Measurements from ENCODE around the gene CTXND2. TPM values are rescaled to one million over a fixed set of nuclear protein-coding genes. Genes with fewer than 3 reads are reported as not detected.
"Not testable (repeated sequence)": the region's sequence is repeated elsewhere in the genome, so short reads cannot be mapped to it uniquely, and the experiment has no call there.

The CTXND2 gene
- polyA plus RNA-seq, 2 donors, result not detected

DNA sequence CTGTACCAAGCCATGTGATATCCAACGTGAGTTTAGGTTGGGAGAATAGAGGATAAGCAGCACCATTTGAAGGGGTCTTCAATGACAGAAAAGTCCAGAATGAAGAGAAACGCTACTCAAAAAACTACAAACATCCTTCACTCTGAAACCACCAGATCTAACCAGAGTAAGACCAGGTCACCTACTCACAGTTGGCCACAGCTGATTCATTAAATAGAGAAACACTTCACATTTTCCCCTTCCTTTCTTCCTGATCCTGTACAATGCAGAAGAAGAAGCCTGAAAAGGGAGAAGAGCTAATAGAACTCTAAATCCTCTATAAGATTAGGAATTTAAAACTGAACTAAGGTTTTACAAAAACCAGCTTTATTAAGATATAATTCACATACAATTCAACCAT lies 19.9 kb downstream of the CTXND2 start:
- no peaks in the 10 kb centered on the region for H3K27me3 ChIP-seq (ENCODE audit: control insufficient read depth in 1 of 2, insufficient read depth in 2 of 2, low read length in 2 of 2)
- H3K9me3 ChIP-seq (ENCODE audit: control insufficient read depth in 2 of 2, insufficient read depth in 1 of 2, low read depth in 1 of 2, low read length in 1 of 2), result no peaks in the 10 kb centered on the region
- H3K4me3 ChIP-seq (ENCODE audit: low read depth in 1 of 2, low read length in 2 of 2), result no peak overlapping the region
- no peaks in the 10 kb centered on the region for H3K4me1 ChIP-seq (ENCODE audit: control insufficient read depth in 2 of 2, insufficient read depth in 2 of 2, low read length in 1 of 2)
- no peaks in the 10 kb centered on the region for H3K36me3 ChIP-seq (ENCODE audit: control insufficient read depth in 2 of 2, insufficient read depth in 2 of 2, low read length in 1 of 2)
- no peak overlapping the region for H3K27ac ChIP-seq (ENCODE audit: low read depth in 2 of 2, low read length in 1 of 2)
- WGBS, 2 donors, result 65 to 70% methylated on average over 2 of the region's 2 CpGs

DNA sequence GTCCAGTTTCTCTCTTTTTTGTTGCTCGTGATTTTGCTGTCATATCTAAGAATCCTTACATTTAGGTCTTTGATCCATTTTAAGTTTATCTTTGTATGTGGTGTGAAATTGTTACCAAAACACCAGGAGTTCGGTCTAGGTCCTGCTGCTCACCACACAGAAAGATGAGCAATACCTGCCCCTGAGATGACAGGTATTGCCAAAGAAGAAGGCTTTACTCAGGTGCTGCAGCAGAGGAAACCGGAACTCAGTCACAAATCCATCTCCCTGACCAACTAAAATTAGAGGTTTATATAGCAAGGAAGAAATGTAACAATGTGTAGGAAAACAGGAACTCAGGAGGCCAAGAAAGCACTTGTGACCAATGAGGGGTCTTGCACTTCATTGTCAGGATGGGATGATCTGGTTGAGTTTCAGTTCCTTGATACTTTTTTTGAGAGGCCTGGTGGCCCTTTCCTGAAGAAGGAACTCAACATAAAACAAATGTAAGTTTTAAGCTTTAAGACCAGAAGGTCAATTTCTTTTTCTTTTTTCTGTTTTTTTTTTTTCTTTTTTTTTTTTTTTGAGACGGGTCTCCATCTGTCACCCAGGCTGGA lies 22.7 kb downstream of the CTXND2 start:
- Histone ChIP-seq H3K27ac (ENCODE audit: low read depth in 2 of 2, low read length in 1 of 2) (no peak overlapping the region), H3K36me3 (ENCODE audit: control insufficient read depth in 2 of 2, insufficient read depth in 2 of 2, low read length in 1 of 2) (no peaks in the 10 kb centered on the region), H3K27me3 (ENCODE audit: control insufficient read depth in 1 of 2, insufficient read depth in 2 of 2, low read length in 2 of 2) (no peaks in the 10 kb centered on the region), H3K4me3 (ENCODE audit: low read depth in 1 of 2, low read length in 2 of 2) (no peak overlapping the region), H3K4me1 (ENCODE audit: control insufficient read depth in 2 of 2, insufficient read depth in 2 of 2, low read length in 1 of 2) (no peaks in the 10 kb centered on the region), H3K9me3 (ENCODE audit: control insufficient read depth in 2 of 2, insufficient read depth in 1 of 2, low read depth in 1 of 2, low read length in 1 of 2) (no peaks in the 10 kb centered on the region)
- 91 to 93% methylated on average over 3 to 4 of the region's 4 CpGs for WGBS, 2 donors

DNA sequence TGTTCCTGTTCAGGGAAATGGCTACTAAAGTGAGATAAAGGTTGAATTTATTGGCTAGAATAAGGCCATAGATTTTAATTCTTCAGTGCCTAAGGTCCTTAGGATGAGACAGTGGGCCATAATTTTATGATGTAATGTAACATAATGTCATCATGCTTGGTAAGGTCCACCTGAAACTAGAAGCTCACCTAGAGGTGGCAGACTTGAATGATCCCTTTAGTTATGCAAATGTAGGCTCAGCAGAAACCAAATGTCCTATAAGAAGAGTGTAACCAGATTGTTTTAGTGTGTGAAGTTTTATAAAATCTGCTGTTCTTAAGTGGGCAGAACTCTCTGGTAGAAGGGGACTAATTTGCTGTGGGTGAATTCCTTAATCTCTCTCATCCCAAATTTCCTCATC lies 25.7 kb downstream of the CTXND2 start:
- Histone ChIP-seq H3K36me3 (ENCODE audit: control insufficient read depth in 2 of 2, insufficient read depth in 2 of 2, low read length in 1 of 2) (no peaks in the 10 kb centered on the region), H3K27ac (ENCODE audit: low read depth in 2 of 2, low read length in 1 of 2) (no peak overlapping the region), H3K4me1 (ENCODE audit: control insufficient read depth in 2 of 2, insufficient read depth in 2 of 2, low read length in 1 of 2) (no peaks in the 10 kb centered on the region), H3K27me3 (ENCODE audit: control insufficient read depth in 1 of 2, insufficient read depth in 2 of 2, low read length in 2 of 2) (no peaks in the 10 kb centered on the region), H3K4me3 (ENCODE audit: low read depth in 1 of 2, low read length in 2 of 2) (no peak overlapping the region), H3K9me3 (ENCODE audit: control insufficient read depth in 2 of 2, insufficient read depth in 1 of 2, low read depth in 1 of 2, low read length in 1 of 2) (no peaks in the 10 kb centered on the region)

DNA sequence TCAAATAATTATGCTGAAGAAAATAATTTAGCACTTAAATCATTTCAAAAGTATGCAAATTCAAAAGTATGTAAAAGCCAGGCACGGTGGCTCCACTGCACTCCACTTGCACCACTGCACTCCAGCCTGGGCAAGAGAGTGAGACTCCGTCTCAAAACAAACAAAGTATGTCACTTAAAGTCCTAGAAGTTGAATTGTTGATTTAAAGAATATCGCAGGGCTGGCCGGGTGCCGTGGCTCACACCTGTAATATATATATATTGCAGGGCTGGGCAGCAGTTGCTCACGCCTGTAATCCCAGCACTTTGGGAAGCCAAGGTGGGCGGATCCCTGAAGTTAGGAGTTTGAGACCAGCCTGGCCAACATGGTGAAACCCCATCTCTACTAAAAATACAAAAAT lies 30.5 kb downstream of the CTXND2 start:
- H3K9me3 ChIP-seq (ENCODE audit: control insufficient read depth in 2 of 2, insufficient read depth in 1 of 2, low read depth in 1 of 2, low read length in 1 of 2), result no peaks in the 10 kb centered on the region
- no peak overlapping the region for H3K27ac ChIP-seq (ENCODE audit: low read depth in 2 of 2, low read length in 1 of 2)
- H3K4me1 ChIP-seq (ENCODE audit: control insufficient read depth in 2 of 2, insufficient read depth in 2 of 2, low read length in 1 of 2), result no peaks in the 10 kb centered on the region
- no peak overlapping the region for H3K4me3 ChIP-seq (ENCODE audit: low read depth in 1 of 2, low read length in 2 of 2)
- H3K36me3 ChIP-seq (ENCODE audit: control insufficient read depth in 2 of 2, insufficient read depth in 2 of 2, low read length in 1 of 2), result no peaks in the 10 kb centered on the region
- H3K27me3 ChIP-seq (ENCODE audit: control insufficient read depth in 1 of 2, insufficient read depth in 2 of 2, low read length in 2 of 2), result no peaks in the 10 kb centered on the region
- WGBS, 2 donors, result 66 to 72% methylated on average over 7 of the region's 7 CpGs

DNA sequence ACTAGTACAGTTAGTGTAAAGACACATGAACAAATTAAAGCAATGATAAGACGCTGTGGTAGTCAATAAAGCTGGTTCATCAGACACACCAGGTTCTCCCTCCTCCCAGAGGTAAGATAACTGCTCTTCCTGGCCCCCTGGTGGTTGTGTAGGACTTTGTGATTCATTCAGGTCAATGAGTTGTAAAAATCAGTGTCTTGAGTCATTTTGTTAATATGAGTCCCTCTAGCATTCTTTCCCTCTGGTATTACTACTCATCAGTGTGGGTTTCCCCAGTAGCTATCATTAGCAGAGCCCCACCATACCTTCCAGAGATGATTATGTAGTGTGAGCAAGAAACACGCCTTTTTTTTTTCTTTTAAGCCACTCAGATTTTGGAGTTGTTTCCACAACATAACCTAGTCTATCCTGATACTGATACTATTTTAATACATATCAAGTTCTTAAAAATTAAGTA lies 35.6 kb downstream of the CTXND2 start:
- WGBS, 2 donors, result 31 to 38% methylated on average over 2 of the region's 2 CpGs
- Histone ChIP-seq H3K36me3 (ENCODE audit: control insufficient read depth in 2 of 2, insufficient read depth in 2 of 2, low read length in 1 of 2) (no peaks in the 10 kb centered on the region), H3K4me1 (ENCODE audit: control insufficient read depth in 2 of 2, insufficient read depth in 2 of 2, low read length in 1 of 2) (peaks cover 0 to 3% of the 10 kb centered on the region in 2 donors), H3K4me3 (ENCODE audit: low read depth in 1 of 2, low read length in 2 of 2) (no peak overlapping the region), H3K27ac (ENCODE audit: low read depth in 2 of 2, low read length in 1 of 2) (no peak overlapping the region), H3K27me3 (ENCODE audit: control insufficient read depth in 1 of 2, insufficient read depth in 2 of 2, low read length in 2 of 2) (no peaks in the 10 kb centered on the region), H3K9me3 (ENCODE audit: control insufficient read depth in 2 of 2, insufficient read depth in 1 of 2, low read depth in 1 of 2, low read length in 1 of 2) (no peaks in the 10 kb centered on the region)

DNA sequence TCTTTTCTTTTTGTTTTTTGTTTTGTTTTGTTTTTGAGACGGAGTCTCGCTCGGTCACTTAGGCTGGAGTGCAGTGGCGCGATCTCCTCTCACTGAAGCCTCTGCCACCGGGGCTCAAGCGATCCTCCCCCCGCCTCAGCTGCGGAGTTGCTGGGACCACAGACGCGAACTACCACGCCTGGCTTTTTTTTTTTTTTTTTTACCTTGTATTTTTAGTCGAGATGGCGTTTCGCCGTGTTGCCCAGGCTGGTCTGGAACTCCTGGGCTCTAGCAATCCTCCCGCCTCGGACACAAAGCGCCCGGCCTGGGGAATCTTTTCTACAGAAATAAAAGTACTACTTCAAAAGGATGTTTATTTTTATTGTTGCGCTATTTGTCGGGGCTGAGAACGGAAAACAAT lies 38.1 kb downstream of the CTXND2 start:
- WGBS, 2 donors, result 55 to 79% methylated on average over 23 of the region's 23 CpGs
- peaks cover 0 to 3% of the 10 kb centered on the region in 2 donors for H3K4me1 ChIP-seq (ENCODE audit: control insufficient read depth in 2 of 2, insufficient read depth in 2 of 2, low read length in 1 of 2)
- no peaks in the 10 kb centered on the region for H3K27me3 ChIP-seq (ENCODE audit: control insufficient read depth in 1 of 2, insufficient read depth in 2 of 2, low read length in 2 of 2)
- H3K27ac ChIP-seq (ENCODE audit: low read depth in 2 of 2, low read length in 1 of 2), result no peak overlapping the region
- H3K36me3 ChIP-seq (ENCODE audit: control insufficient read depth in 2 of 2, insufficient read depth in 2 of 2, low read length in 1 of 2), result no peaks in the 10 kb centered on the region
- H3K4me3 ChIP-seq (ENCODE audit: low read depth in 1 of 2, low read length in 2 of 2), result peak overlapping the region in 1 of 2 donors; percentile 99
- H3K9me3 ChIP-seq (ENCODE audit: control insufficient read depth in 2 of 2, insufficient read depth in 1 of 2, low read depth in 1 of 2, low read length in 1 of 2), result no peaks in the 10 kb centered on the region

DNA sequence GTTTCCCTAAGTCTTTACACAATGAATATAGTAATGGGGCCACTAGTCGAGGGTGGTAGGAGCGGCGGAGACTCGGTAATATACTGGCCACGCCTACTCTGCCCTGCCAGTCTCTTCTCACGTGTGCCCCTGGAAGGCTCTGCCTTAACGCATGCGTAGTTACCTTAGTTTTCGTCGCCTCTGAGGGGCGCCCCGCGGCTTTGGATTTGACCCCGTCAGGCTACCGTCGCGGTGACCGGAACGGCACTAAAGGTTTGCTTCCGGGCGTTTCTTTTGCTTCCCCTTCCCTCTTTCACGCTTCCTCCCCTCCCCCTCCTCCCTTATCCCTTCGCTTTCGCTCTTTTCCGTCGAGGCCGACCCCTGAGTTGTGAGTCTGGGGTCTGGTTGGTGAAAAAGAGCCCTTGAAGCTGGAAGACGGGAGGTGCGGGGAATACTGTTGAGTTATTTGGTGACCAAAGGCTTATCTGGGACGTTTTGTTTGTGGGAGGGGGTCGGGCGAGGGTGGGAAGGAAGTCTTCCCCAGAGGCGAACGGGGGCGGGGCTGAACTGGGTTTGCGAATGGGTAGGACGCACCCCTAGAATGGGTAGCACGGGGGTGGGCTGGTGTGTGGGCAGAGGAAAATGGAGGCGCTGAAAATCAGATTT lies 39.3 kb downstream of the CTXND2 start, which contains the start of gene SETDB1:
Gene SETDB1 (plus strand): TSS at position 267 of the 645 bp plus-strand sequence. CDS start 1,352 bp downstream, outside the sequence.
- Histone ChIP-seq H3K27me3 (ENCODE audit: control insufficient read depth in 1 of 2, insufficient read depth in 2 of 2, low read length in 2 of 2) (no peaks in the 10 kb centered on the region), H3K4me3 (ENCODE audit: low read depth in 1 of 2, low read length in 2 of 2) (peak within 1 kb of the TSS; percentile 78 to 99), H3K27ac (ENCODE audit: low read depth in 2 of 2, low read length in 1 of 2) (peak within 1 kb of the TSS; percentile 89 to 94), H3K9me3 (ENCODE audit: control insufficient read depth in 2 of 2, insufficient read depth in 1 of 2, low read depth in 1 of 2, low read length in 1 of 2) (no peaks in the 10 kb centered on the region), H3K4me1 (ENCODE audit: control insufficient read depth in 2 of 2, insufficient read depth in 2 of 2, low read length in 1 of 2) (peaks cover 0 to 3% of the 10 kb centered on the region in 2 donors), H3K36me3 (ENCODE audit: control insufficient read depth in 2 of 2, insufficient read depth in 2 of 2, low read length in 1 of 2) (no peaks in the 10 kb centered on the region)
- WGBS, 2 donors, result 0 to 1% methylated on average over 39 of the region's 39 CpGs

DNA sequence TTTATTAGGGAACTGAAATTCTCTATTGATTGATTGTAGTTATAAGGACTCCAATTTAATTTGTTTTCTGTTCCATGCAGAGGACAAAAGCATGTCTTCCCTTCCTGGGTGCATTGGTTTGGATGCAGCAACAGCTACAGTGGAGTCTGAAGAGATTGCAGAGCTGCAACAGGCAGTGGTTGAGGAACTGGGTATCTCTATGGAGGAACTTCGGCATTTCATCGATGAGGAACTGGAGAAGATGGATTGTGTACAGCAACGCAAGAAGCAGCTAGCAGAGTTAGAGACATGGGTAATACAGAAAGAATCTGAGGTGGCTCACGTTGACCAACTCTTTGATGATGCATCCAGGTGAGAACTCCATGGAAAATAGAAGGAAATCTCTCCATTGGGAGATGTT lies 40.7 kb downstream of the CTXND2 start:
- 90 to 94% methylated on average over 4 of the region's 4 CpGs for WGBS, 2 donors
- no peak overlapping the region for H3K27ac ChIP-seq (ENCODE audit: low read depth in 2 of 2, low read length in 1 of 2)

DNA sequence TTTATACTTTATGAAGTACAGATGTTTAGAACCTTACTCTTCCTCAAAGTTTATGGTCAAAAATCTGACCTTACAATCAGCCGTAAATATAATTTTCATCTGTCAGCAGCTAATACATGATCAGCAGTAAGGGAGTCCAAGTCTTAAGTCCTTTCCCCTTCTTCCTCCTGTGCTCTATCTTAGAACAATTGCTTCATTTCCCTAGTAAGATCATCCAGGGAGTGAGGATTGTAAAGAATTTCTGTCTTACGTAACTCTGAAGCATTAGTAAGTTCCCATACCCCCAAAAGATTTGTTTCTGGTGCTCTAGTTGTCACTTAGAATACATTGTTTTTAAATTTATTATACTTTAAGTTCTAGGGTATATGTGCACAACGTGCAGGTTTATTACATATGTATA lies 41.4 kb downstream of the CTXND2 start:
- H3K27me3 ChIP-seq (ENCODE audit: control insufficient read depth in 1 of 2, insufficient read depth in 2 of 2, low read length in 2 of 2), result no peaks in the 10 kb centered on the region
- no peak overlapping the region for H3K27ac ChIP-seq (ENCODE audit: low read depth in 2 of 2, low read length in 1 of 2)
- H3K36me3 ChIP-seq (ENCODE audit: control insufficient read depth in 2 of 2, insufficient read depth in 2 of 2, low read length in 1 of 2), result no peaks in the 10 kb centered on the region
- WGBS, 2 donors, result 94 to 100% methylated on average over 3 of the region's 3 CpGs
- peaks cover 0 to 3% of the 10 kb centered on the region in 2 donors for H3K4me1 ChIP-seq (ENCODE audit: control insufficient read depth in 2 of 2, insufficient read depth in 2 of 2, low read length in 1 of 2)
- H3K4me3 ChIP-seq (ENCODE audit: low read depth in 1 of 2, low read length in 2 of 2), result no peak overlapping the region
- no peaks in the 10 kb centered on the region for H3K9me3 ChIP-seq (ENCODE audit: control insufficient read depth in 2 of 2, insufficient read depth in 1 of 2, low read depth in 1 of 2, low read length in 1 of 2)

More for the DNA sequence above, 40.7 kb downstream of the CTXND2 start:
- H3K9me3 ChIP-seq (ENCODE audit: control insufficient read depth in 2 of 2, insufficient read depth in 1 of 2, low read depth in 1 of 2, low read length in 1 of 2), result no peaks in the 10 kb centered on the region
- H3K4me1 ChIP-seq (ENCODE audit: control insufficient read depth in 2 of 2, insufficient read depth in 2 of 2, low read length in 1 of 2), result peaks cover 0 to 3% of the 10 kb centered on the region in 2 donors
- no peaks in the 10 kb centered on the region for H3K36me3 ChIP-seq (ENCODE audit: control insufficient read depth in 2 of 2, insufficient read depth in 2 of 2, low read length in 1 of 2)
- H3K27me3 ChIP-seq (ENCODE audit: control insufficient read depth in 1 of 2, insufficient read depth in 2 of 2, low read length in 2 of 2), result no peaks in the 10 kb centered on the region
- H3K4me3 ChIP-seq (ENCODE audit: low read depth in 1 of 2, low read length in 2 of 2), result no peak overlapping the region

DNA sequence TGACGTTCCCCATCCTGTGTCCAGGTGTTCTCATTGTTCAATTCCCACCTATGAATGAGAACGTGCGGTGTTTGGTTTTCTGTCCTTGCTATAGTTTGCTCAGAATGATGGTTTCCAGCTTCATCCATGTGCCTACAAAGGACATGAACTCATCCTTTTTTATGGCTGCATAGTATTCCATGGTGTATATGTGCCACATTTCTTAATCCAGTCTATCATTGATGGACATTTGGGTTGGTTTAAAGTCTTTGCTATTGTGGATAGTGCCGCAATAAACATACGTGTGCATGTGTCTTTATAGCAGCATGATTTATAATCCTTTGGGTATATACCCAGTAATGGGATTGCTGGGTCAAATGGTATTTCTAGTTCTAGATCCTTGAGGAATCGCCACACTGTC lies 41.8 kb downstream of the CTXND2 start:
- not testable (repeated sequence) for H3K36me3 ChIP-seq (ENCODE audit: control insufficient read depth in 2 of 2, insufficient read depth in 2 of 2, low read length in 1 of 2); H3K9me3 ChIP-seq (ENCODE audit: control insufficient read depth in 2 of 2, insufficient read depth in 1 of 2, low read depth in 1 of 2, low read length in 1 of 2); H3K27ac ChIP-seq (ENCODE audit: low read depth in 2 of 2, low read length in 1 of 2); H3K4me1 ChIP-seq (ENCODE audit: control insufficient read depth in 2 of 2, insufficient read depth in 2 of 2, low read length in 1 of 2); H3K27me3 ChIP-seq (ENCODE audit: control insufficient read depth in 1 of 2, insufficient read depth in 2 of 2, low read length in 2 of 2); H3K4me3 ChIP-seq (ENCODE audit: low read depth in 1 of 2, low read length in 2 of 2)
- WGBS, 2 donors, result 95 to 99% methylated on average over 6 of the region's 6 CpGs

Measured in esophagus (tissue), 2 donors.